Kidney glomerular epithelial cell (primary cell): ENCODE results near the gene MRPL2.

Experiments used
- DNase-seq: peaks from one replicate; lab custom pipeline; 2025; lab: John Stamatoyannopoulos, UW

Gene MRPL2

DNA sequence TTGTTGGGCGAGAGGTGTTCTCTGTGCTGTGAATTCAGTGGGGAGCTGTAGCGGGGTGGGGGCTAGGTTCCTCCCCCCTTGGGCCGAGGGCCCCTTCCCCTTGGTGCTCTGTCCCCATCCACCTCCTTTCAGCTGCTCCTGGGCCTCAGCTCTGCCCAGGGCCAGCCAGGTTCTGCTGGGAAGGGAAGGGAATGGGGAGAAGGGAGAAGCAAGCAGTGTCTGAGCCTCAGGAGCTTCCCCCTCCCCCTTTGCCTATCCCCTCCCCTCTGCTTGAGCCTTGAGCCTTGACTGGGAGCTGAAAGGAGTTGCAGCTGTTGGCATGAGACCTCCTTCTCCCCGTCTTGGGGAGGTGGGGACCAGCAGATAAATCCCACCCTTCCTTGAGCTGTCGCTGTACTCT lies 38.4 kb downstream of the MRPL2 start:
- DNase-seq: no peak

GRCh38 chr6:43020052-43020705 lies 39.1 kb downstream of the MRPL2 start:
- no peak for DNase-seq

DNA sequence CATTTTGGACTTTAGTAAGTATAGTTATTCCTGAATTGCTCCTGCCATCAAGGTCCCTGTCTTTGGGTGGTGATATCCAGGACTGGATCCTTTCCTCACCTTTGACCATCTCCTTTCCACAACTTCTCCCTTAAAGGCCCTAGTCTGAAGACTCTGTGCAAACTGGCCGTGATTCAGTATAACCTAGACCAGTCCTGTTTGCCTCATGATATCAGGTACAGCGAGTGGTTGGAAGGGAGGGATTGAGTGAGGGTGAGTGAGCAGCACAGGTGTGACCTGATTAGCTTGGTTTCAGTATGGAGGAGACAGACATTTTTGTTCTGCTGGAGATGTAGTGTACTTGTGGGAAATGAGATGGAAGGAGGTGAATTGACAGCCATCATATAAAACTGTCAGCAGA lies 40.1 kb downstream of the MRPL2 start:
- no peak for DNase-seq

GRCh38 chr6:43016943-43017334 lies 42.3 kb downstream of the MRPL2 start:
- DNase-seq: no peak

- no peak for DNase-seq
Observed at GRCh38 chr6:43016176-43016942, 42.9 kb downstream of the MRPL2 start.

DNA sequence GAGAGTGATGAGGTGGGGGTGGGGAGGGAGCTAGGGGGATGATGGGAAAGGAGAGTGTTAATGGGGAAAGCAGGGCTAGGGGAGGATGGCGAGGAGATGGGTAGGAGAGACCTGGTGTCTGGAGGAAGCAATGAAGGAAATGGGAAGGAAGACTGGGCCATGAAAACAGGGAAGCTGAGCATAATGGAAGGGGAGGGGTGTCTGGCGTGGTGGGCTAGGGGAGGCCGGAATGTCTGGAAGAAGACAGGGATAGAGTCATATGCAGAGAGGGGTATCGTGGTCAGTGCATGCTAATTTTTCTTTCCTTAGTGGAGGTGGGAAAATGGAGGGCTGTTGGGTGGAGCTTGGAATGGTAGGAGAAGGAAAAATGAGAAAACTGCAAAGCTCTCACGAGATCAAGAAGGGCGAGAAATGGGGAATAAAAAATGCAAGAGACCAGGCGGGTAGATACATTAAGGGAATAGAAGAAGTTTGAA lies 44.8 kb downstream of the MRPL2 start:
- peak; percentile 31 for DNase-seq

DNA sequence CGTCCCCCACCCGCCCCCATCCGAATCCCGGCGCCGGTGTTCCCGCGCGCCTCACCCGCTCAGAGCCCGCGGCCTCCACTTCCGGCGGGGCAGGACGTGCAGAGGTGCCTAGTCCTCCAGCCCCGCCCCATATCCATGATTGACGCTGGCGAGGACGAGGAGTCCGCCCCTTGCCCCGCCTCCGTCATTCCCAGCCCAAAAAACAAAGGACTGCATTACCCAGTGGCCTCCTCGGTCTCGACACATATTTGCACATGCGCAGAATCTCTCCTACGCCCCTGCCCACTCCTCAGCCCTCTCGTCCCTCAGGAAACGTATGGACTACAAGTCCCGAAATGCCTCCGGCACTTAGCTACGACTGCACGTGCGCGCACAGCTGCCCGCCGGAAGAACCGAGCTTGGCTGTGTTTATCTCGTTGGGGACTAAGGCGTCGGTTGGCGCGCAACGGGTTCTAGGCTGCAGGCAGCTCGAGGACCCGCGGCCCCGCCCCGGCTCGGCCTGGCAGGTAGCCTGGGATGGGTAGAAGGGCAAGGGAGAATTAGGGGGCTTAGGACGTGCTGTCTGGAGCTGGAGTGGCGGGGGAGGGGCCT lies 45.3 kb downstream of the MRPL2 start, which contains the start of the genes KLHDC3 and MEA1:
TSS of gene KLHDC3 (plus strand) at position 407 of the 591 bp plus-strand sequence. CDS start 2,944 bp downstream, outside the sequence.
TSS of gene MEA1 (minus strand) at position 104 of the 591 bp plus-strand sequence. CDS start 133 bp downstream, outside the sequence.
- DNase-seq: peak; percentile 100

DNA sequence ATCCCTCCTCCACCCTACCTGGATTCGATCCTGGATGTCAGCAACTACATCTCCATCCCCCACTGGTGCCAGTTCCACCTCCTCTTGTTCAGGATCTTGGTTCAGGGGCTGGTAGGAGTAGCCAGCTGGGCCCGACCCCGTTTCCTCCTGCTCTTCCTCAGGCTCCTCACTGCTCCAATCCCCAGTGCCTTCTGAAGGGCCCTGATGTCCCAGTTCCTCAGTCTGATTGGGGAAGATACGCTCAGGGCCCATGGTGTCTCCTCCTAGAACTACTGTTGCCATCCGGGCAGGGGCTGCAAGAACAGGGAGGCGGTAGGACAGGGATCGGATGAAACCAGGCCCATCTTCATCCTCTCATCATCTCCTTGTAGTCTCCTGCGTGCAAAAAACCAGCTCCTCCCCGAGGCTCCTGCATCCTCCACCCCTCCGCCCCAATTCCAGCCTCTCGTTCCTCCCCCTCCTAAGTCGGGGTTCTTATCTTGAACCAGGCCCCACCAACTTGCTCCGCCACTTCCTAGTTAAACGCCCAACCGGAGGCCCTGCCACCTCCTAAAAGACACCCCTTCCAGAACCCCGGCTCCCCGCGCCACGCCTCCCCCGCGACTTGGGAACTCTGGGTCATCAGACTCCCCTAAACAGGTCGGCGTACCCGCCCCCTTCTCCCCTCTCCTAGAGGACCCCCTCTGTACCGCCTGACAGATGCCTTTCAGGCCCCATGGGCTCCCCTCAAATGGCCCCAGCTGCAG lies 46.0 kb downstream of the MRPL2 start:
- no peak for DNase-seq

GRCh38 chr6:43012364-43012763 lies 46.9 kb downstream of the MRPL2 start:
- DNase-seq: no peak

- no peak for DNase-seq
Observed at GRCh38 chr6:43011207-43011606, 48.0 kb downstream of the MRPL2 start.

GRCh38 chr6:43009124-43009523 lies 50.1 kb downstream of the MRPL2 start:
- no peak for DNase-seq

DNA sequence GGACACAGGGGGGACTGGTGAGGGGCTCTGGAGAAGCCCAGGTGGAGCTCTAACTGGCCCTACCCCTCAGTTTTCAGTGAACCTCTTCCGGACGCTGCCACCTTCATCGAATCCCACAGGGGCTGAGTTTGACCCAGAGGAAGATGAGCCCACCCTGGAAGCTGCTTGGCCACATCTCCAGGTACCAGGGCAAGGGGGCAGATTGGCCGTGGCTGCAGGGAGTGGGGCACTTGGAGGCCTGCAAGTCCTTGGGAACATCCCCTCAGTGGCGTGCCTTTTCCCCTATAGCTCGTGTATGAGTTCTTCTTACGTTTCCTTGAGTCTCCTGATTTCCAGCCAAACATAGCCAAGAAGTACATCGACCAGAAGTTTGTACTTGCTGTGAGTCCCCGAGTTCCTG lies 52.1 kb downstream of the MRPL2 start:
- DNase-seq: no peak

- no peak for DNase-seq
Observed at GRCh38 chr6:43006251-43006650, 53.0 kb downstream of the MRPL2 start.

- DNase-seq: no peak
Observed at GRCh38 chr6:43005844-43006243, 53.4 kb downstream of the MRPL2 start.
